HepG2 (cell line): Measurements from ENCODE around the gene TCFL5. TPM values are rescaled to one million over a fixed set of nuclear protein-coding genes. Genes with fewer than 3 reads are reported as not detected.

Experiments
- DNMT3B ChIP-seq: conservative IDR thresholded peaks from 2 replicates; pipeline ENCODE4 v1.6.1; 2016; ENCODE audit warnings: missing biosample characterization, control low read depth
- DPF2 ChIP-seq: sonication (generic); formaldehyde crosslinking; IDR thresholded peaks from 2 replicates; pipeline ENCODE4 v1.4.0; 2020; ENCODE audit warnings: mild to moderate bottlenecking, low read depth, missing genetic modification reagents, borderline replicate concordance
- DZIP1 ChIP-seq: sonication (generic); formaldehyde crosslinking; IDR thresholded peaks from 2 replicates; pipeline ENCODE4 v1.5.0; 2020; ENCODE audit warnings: mild to moderate bottlenecking, missing genetic modification reagents
- FOXP1 ChIP-seq, 2 experiments: fragments of 450-650 bp in 1 of 2; IDR thresholded peaks; 2 replicates each; pipeline ENCODE4 v1.6.1; 2017 to 2018; ENCODE audit warnings: antibody characterized with exemption in 1 of 2
- KDM5B ChIP-seq: sonication (generic); formaldehyde crosslinking; IDR thresholded peaks from 2 replicates; pipeline ENCODE4 v1.4.0; 2020; ENCODE audit warnings: missing genetic modification reagents, mild to moderate bottlenecking, borderline replicate concordance
- KLF13 ChIP-seq: sonication (generic); formaldehyde crosslinking; IDR thresholded peaks from 2 replicates; pipeline ENCODE4 v1.4.0; 2020; ENCODE audit warnings: mild to moderate bottlenecking, missing genetic modification reagents
- KMT2B ChIP-seq: IDR thresholded peaks from 2 replicates; pipeline ENCODE4 v1.6.1; 2016; ENCODE audit warnings: missing genetic modification reagents, missing compliant biosample characterization
- MED8 ChIP-seq: sonication (generic); formaldehyde crosslinking; IDR thresholded peaks from 2 replicates; pipeline ENCODE4 v1.8.1; 2023; ENCODE audit warnings: mild to moderate bottlenecking, missing genetic modification reagents; ENCODE audit not compliant: insufficient replicate concordance
- PCBP1 ChIP-seq: fragments of 200-400 bp; formaldehyde crosslinking; IDR thresholded peaks from 2 replicates; pipeline ENCODE4 v1.6.1; 2017; ENCODE audit warnings: mild to moderate bottlenecking, low read depth, low read length, borderline replicate concordance
- POLR2G ChIP-seq: fragments of 200-400 bp; formaldehyde crosslinking; IDR thresholded peaks from 2 replicates; pipeline ENCODE4 v1.6.1; 2018; ENCODE audit warnings: mild to moderate bottlenecking, low read depth, low read length, moderate library complexity
- SUZ12 ChIP-seq: fragments of 150-350 bp; IDR thresholded peaks from 2 replicates; pipeline ENCODE4 v1.6.1; 2014; ENCODE audit warnings: low read depth, low read length
- TEAD3 ChIP-seq: optimal IDR thresholded peaks from 2 replicates; pipeline ENCODE3; 2016; ENCODE audit warnings: borderline replicate concordance
- TMF1 ChIP-seq: sonication (generic); formaldehyde crosslinking; IDR thresholded peaks from 2 replicates; pipeline ENCODE4 v1.8.1; 2022; ENCODE audit warnings: low read depth, missing genetic modification reagents
- XBP1 ChIP-seq: sonication (generic); formaldehyde crosslinking; IDR thresholded peaks from 2 replicates; pipeline ENCODE4 v1.5.0; 2020; ENCODE audit warnings: missing genetic modification reagents
- ZC3H4 ChIP-seq: sonication (generic); formaldehyde crosslinking; IDR thresholded peaks from 2 replicates; pipeline ENCODE4 v1.4.0; 2020; ENCODE audit warnings: missing genetic modification reagents, borderline replicate concordance
- ZNF207 ChIP-seq: fragments of 450-650 bp; IDR thresholded peaks from 2 replicates; pipeline ENCODE4 v1.6.1; 2016; ENCODE audit warnings: antibody characterized with exemption, borderline replicate concordance
- ZNF253 ChIP-seq: sonication (generic); formaldehyde crosslinking; IDR thresholded peaks from 2 replicates; pipeline ENCODE4 v1.8.0; 2022; ENCODE audit warnings: mild to moderate bottlenecking, missing genetic modification reagents, borderline replicate concordance
- ZNF557 ChIP-seq: sonication (generic); formaldehyde crosslinking; IDR thresholded peaks from 2 replicates; pipeline ENCODE4 v1.4.0; 2020; ENCODE audit warnings: missing genetic modification reagents
- ZNF605 ChIP-seq: sonication (generic); formaldehyde crosslinking; IDR thresholded peaks from 2 replicates; pipeline ENCODE4 v1.8.0; 2022; ENCODE audit warnings: mild to moderate bottlenecking, missing genetic modification reagents
- ZNF672 ChIP-seq: sonication (generic); formaldehyde crosslinking; IDR thresholded peaks from 2 replicates; pipeline ENCODE4 v1.8.1; 2022; ENCODE audit warnings: missing genetic modification reagents
- ZNF768 ChIP-seq: sonication (generic); formaldehyde crosslinking; IDR thresholded peaks from 2 replicates; pipeline ENCODE4 v1.4.0; 2020; ENCODE audit warnings: missing genetic modification reagents
- ZNF816 ChIP-seq: sonication (generic); formaldehyde crosslinking; IDR thresholded peaks from 2 replicates; pipeline ENCODE4 v1.8.0; 2022; ENCODE audit warnings: missing genetic modification reagents, mild to moderate bottlenecking, borderline replicate concordance
- polyA plus RNA-seq, 8 experiments: library from polyadenylated mRNA; depleted of rRNA in 3 of 8; stranded (reverse) in 7 of 8; unstranded in 1 of 8; fragments of >200 nt; fragmentation: Illumina TruSeq in 4 of 8; extraction: Trizol in 4 of 8; gene quantifications; 2 replicates each; pipeline versions ENCODE4 v1.2.1 to v1.2.3, GENCODE V29; 2011 to 2016; ENCODE audit warnings: low read depth in 4 of 8, missing spikeins in 1 of 8, mixed read lengths in 1 of 8; ENCODE audit not compliant: insufficient read depth in 1 of 8
- total RNA-seq, 5 experiments: library from RNA; depleted of rRNA; stranded (reverse); fragments of >200 nt; fragmentation: Illumina TruSeq; extraction: Trizol; gene quantifications; 2 replicates each; pipeline ENCODE4 v1.2.3, GENCODE V29; 2016; ENCODE audit warnings: low read depth in 1 of 5
- TF ChIP-seq, protein P1 (sequence below): sonication (generic); formaldehyde crosslinking; IDR thresholded peaks from 2 replicates; pipeline ENCODE4 v1.4.0; 2020; ENCODE audit warnings: missing genetic modification reagents
- TF ChIP-seq, protein P2 (sequence below): IDR thresholded peaks from 2 replicates; pipeline ENCODE4 v1.6.1; 2016; ENCODE audit warnings: missing compliant biosample characterization, missing genetic modification reagents, borderline replicate concordance

TCFL5 gene
- total and polyA plus RNA-seq, 2 of the 13 experiments (the other 11 are each of a cell fraction or from before 2014, with no cell fraction given) = 14.8 to 20.0 TPM

DNA sequence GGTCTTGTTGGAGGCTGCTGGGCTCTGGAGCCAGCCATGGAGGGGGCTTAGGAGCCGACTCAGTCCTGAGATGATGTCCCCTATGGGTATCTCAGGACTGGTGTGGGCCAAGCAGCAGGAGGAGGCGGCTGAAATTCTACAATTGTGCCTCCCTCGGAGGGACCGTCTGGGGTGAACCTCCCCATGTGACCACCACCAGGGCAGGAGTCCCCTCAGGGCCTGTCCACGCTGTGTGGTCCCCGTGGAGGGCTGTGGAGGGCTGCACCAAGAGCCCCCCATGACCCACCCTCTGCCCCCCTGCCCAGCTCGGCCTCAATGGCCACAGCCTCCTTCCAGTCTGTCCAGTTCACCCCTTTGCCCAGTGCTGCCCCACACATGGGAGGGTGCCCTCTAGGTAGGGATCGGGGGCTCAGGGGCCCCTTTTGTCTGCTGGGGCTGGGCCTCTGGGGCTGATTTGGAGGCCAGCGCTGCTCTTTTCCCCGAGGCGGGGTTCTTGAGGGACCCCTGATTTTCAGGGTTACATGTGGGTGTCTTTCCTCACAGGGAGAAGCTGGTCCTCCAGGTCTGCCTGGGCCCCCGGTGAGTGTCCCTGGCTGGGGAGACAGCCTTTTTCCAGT is 43.5 kb downstream of the TCFL5 start (continued):
- peak; percentile 19; the same call in 1 of the 2 replicates for TF ChIP-seq DPF2 (CRISPR knock-in tag)
- no peak for TF ChIP-seq ZNF816 (CRISPR knock-in tag)
- TF ChIP-seq, protein P1, sequence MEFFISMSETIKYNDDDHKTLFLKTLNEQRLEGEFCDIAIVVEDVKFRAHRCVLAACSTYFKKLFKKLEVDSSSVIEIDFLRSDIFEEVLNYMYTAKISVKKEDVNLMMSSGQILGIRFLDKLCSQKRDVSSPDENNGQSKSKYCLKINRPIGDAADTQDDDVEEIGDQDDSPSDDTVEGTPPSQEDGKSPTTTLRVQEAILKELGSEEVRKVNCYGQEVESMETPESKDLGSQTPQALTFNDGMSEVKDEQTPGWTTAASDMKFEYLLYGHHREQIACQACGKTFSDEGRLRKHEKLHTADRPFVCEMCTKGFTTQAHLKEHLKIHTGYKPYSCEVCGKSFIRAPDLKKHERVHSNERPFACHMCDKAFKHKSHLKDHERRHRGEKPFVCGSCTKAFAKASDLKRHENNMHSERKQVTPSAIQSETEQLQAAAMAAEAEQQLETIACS (CRISPR knock-in tag) = no peak
- TF ChIP-seq POLR2G = peak; percentile 72; the same call in 1 of the 2 replicates
- peak; percentile 29; the same call in 1 of the 2 replicates for TF ChIP-seq PCBP1
- TF ChIP-seq SUZ12 = no peak
- TF ChIP-seq ZNF768 (CRISPR knock-in tag) = no peak
- TF ChIP-seq DZIP1 = no peak
- no peak for TF ChIP-seq MED8 (CRISPR knock-in tag)
- TF ChIP-seq TMF1 (CRISPR knock-in tag) = no peak
- TF ChIP-seq KMT2B = no peak
- TF ChIP-seq ZNF672 (CRISPR knock-in tag) = no peak
- TF ChIP-seq, protein P2, sequence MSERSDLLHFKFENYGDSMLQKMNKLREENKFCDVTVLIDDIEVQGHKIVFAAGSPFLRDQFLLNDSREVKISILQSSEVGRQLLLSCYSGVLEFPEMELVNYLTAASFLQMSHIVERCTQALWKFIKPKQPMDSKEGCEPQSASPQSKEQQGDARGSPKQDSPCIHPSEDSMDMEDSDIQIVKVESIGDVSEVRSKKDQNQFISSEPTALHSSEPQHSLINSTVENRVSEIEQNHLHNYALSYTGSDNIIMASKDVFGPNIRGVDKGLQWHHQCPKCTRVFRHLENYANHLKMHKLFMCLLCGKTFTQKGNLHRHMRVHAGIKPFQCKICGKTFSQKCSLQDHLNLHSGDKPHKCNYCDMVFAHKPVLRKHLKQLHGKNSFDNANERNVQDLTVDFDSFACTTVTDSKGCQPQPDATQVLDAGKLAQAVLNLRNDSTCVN (CRISPR knock-in tag) = 0 out of 2 replicates have a peak, but pooled peaks have one; percentile 10
- no peak for TF ChIP-seq DNMT3B (CRISPR knock-in tag)
- no peak for TF ChIP-seq FOXP1 (IDR thresholded peaks at IDR 0.05)
- TF ChIP-seq FOXP1 (CRISPR knock-in tag; IDR thresholded peaks at IDR 0.05) = no peak
- TF ChIP-seq ZC3H4 (CRISPR knock-in tag) = 0 out of 2 replicates have a peak, but pooled peaks have one; percentile 61
- TF ChIP-seq ZNF253 = no peak
- 0 out of 2 replicates have a peak, but pooled peaks have one; percentile 22 for TF ChIP-seq XBP1 (CRISPR knock-in tag)
- TF ChIP-seq ZNF605 (CRISPR knock-in tag) = no peak
- no peak for TF ChIP-seq ZNF557
- no peak for TF ChIP-seq KDM5B
- TF ChIP-seq ZNF207 = no peak
- TF ChIP-seq TEAD3 (CRISPR knock-in tag) = no peak
- no peak for TF ChIP-seq KLF13 (CRISPR knock-in tag)
